Ovary (tissue), 9 donors: ENCODE measurements around the gene RPL21. TPM values are rescaled to one million over a fixed set of nuclear protein-coding genes. Genes with fewer than 3 reads are reported as not detected.

Experiments used
- DNase-seq, 5 donors: peaks; one replicate each; pipeline ENCODE4 v3.0.0-alpha.2; 2019 to 2020
- H3K27ac ChIP-seq, 2 donors: fragments of 200-600 bp; one replicate each; pipeline versions ENCODE4 v1.5.1 to v1.8.0; 2019 to 2022
- H3K27me3 ChIP-seq: fragments of 200-600 bp; one replicate; pipeline ENCODE4 v1.8.0; 2022
- H3K36me3 ChIP-seq: fragments of 200-600 bp; sonication (generic); one replicate; pipeline ENCODE4 v1.5.1; 2019
- H3K4me1 ChIP-seq: one replicate; pipeline ENCODE4 v1.8.1; 2013; ENCODE audit warnings: mild to moderate bottlenecking, moderate library complexity; ENCODE audit not compliant: insufficient read depth
- H3K4me3 ChIP-seq: fragments of 200-600 bp; sonication (generic); one replicate; pipeline ENCODE4 v1.5.1; 2017
- H3K9me3 ChIP-seq, 2 donors: fragments of 200-600 bp in 1 of 2; sonication (generic) in 1 of 2; one replicate each; pipeline versions ENCODE4 v1.5.1 to v1.8.1; 2013 to 2019; ENCODE audit warnings: mild to moderate bottlenecking in 1 of 2, moderate library complexity in 1 of 2
- EP300 ChIP-seq: sonication (generic); formaldehyde crosslinking; IDR thresholded peaks from one replicate; pipeline ENCODE4 v1.6.1; 2017; ENCODE audit warnings: antibody characterized with exemption
- POLR2A ChIP-seq: fragments of 450-650 bp; IDR thresholded peaks from one replicate; pipeline ENCODE4 v1.6.1; 2017; ENCODE audit warnings: antibody characterized with exemption, mild to moderate bottlenecking, moderate library complexity
- WGBS, 3 donors: extraction: QIAGEN DNeasy Blood & Tissue Kit in 1 of 3; methylation state at CpG; one replicate each; pipeline versions ENCODE4 v1.1.5 to v1.1.7; 2013 to 2017; 5-methylcytosine and 5-hydroxymethylcytosine counted together
- intact Hi-C, 4 donors: fragments of 100-400 bp; cut with DNase I; formaldehyde crosslinking; loops; one replicate each; pipeline versions ENCODE4 v1.11.0 to v1.15.1; 2022 to 2023
- polyA plus RNA-seq, 2 donors: library from polyadenylated mRNA; stranded (reverse); fragments of 200-250 nt in 1 of 2; fragments of 350-450 nt in 1 of 2; fragmentation: Illumina TruSeq in 1 of 2; extraction: RNeasy Lipid Tissue Mini Kit (QIAGEN cat#74804) in 1 of 2; gene quantifications; one replicate each; pipeline ENCODE4 v1.2.3, GENCODE V29; 2013 to 2014
- total RNA-seq, 7 donors: library from RNA; depleted of rRNA in 2 of 7; stranded (reverse); fragments of >200 nt in 2 of 7; fragmentation: NEBNext Ultra II Directional in 3 of 7; extraction: Animal tissue kit (Norgen Biotek cat#: 25700) in 3 of 7; gene quantifications; one replicate each; pipeline versions ENCODE4 v1.1.0 to v1.2.4, GENCODE V29; 2016 to 2023
- TF ChIP-seq, protein P1 (sequence below), 3 donors: fragments of 450-650 bp in 2 of 3; fragments of 200-600 bp in 1 of 3; IDR thresholded peaks; one replicate each; pipeline versions ENCODE4 v1.5.1 to v1.8.0; 2016 to 2022; ENCODE audit warnings: antibody characterized with exemption in 3 of 3, mild to moderate bottlenecking in 1 of 3
- donor health status: DM: no; HTN: no; CAD: no; lungs with moderate emphysema.
- donor health status: DM: no; HTN: no; CAD: no.
- donor health status: Bipolar disorder and iron deficiency.
- donor health status: DM: yes; HTN: yes; CAD: no.
- donor health status: DM: no; HTN: no; CAD: no.
- donor health status: DM: yes; HTN: yes; CAD: no.

Gene RPL21
- total and polyA plus RNA-seq, 9 donors, result 1,871 to 4,783 (median 2,244) TPM

DNA sequence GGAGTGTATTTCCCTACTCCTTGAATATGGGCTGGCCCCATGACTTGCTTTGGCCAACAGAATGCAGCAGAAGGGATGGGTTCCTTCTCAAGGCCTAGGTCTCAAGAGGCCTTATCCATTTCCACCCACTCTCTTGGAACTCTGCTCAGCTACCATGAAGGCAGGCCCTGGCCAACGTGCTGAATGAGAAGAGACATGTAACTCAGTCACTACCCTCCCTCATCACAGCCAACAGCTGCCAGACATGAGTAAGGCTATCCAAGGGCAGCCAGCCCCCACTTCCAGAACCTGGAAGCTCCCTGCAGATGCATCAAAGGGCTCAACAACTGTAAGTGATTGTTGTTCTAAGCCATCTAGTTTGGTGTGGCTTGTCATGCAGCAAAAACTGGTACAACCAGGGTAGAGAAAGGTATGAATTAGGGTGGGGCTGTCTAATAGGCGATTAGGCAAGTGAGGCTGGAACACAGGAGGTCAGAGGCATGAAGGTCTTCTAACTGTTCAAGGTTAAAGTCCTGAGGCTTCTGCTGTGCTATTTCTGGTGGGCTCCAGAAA is 17.8 kb downstream of the RPL21 start:
- TF ChIP-seq, protein P1, sequence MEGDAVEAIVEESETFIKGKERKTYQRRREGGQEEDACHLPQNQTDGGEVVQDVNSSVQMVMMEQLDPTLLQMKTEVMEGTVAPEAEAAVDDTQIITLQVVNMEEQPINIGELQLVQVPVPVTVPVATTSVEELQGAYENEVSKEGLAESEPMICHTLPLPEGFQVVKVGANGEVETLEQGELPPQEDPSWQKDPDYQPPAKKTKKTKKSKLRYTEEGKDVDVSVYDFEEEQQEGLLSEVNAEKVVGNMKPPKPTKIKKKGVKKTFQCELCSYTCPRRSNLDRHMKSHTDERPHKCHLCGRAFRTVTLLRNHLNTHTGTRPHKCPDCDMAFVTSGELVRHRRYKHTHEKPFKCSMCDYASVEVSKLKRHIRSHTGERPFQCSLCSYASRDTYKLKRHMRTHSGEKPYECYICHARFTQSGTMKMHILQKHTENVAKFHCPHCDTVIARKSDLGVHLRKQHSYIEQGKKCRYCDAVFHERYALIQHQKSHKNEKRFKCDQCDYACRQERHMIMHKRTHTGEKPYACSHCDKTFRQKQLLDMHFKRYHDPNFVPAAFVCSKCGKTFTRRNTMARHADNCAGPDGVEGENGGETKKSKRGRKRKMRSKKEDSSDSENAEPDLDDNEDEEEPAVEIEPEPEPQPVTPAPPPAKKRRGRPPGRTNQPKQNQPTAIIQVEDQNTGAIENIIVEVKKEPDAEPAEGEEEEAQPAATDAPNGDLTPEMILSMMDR (IDR thresholded peaks at IDR 0.05), result no peak
- TF ChIP-seq POLR2A (no peak), EP300 (no peak)
- Histone ChIP-seq H3K27ac (no peak overlapping the region), H3K27me3 (no peaks in the 10 kb centered on the region), H3K9me3 (no peaks in the 10 kb centered on the region), H3K36me3 (no peaks in the 10 kb centered on the region), H3K4me1 (peaks cover 16% of the 10 kb centered on the region), H3K4me3 (no peak overlapping the region)
- no peak for DNase-seq
- intact Hi-C loops, result loop anchor here in 1 of 4 donors (5.0 kb wide), 1 partner anchor 287 kb away; no protein-coding TSS in a partner anchor
- 40 to 61% (median 50%) methylated on average over 2 of the region's 2 CpGs for WGBS, 3 donors

DNA sequence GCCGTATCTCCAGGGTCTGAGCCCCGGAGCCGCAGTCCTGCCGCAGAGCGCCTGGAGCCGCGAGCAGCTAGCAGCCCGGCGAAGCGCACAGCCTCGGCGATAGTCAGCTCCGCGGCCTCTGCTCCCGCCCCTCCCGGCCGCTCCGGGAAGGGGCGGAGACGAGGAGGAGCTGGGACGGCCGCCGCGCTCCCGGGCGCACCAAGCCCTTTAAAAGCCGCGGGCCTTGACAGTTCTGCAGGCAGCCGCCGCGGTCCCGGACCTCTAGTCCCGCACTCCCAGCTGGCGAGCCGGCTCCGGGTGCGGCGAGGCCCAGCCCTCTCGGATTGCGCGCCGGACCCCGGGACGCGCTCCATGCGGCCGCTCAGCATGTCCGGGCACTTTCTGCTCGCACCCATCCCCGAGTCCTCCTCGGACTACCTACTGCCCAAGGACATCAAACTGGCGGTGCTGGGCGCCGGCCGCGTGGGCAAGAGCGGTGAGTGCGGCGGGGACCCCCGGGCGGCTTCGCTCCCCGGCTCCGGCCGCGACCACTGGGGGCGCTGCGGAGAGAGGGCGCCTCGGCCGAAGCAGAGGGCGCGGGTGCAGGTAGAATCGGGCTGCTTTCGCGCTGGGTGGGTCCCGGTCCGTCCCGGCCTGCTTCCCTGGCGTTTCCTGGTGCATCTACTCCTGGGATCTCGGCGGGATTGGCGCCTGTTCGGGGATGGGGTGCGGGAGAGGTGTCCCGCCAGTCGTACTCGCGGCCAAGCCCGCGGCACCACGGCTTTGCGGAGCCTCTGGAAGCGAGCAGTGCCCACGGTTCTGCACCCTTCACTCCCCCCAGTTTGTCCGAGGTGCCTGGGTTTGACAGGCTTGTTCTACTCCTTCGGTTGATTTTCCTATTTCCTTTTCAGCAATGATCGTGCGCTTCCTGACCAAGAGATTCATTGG is 19.5 kb downstream of the RPL21 start, which contains the start of gene RASL11A:
Gene RASL11A, plus strand, starts transcription at position 237 of the 927 bp plus-strand sequence. Its CDS starts 115 bp downstream, at position 352.
- Histone ChIP-seq H3K27ac (peak within 1 kb of the TSS; percentile 69 to 83), H3K9me3 (no peaks in the 10 kb centered on the region), H3K27me3 (no peaks in the 10 kb centered on the region), H3K4me3 (peak within 1 kb of the TSS; percentile 85), H3K4me1 (peaks cover 14% of the 10 kb centered on the region), H3K36me3 (no peaks in the 10 kb centered on the region)
- WGBS, 3 donors, result 1 to 2% (median 1%) methylated on average over 58 to 99 of the region's 99 CpGs
- intact Hi-C loops, result loop anchor here in 2 of 4 donors (2.0 to 10.0 kb wide), 6 partner anchors 20 to 354 kb away; partner anchors contain the start of genes USP12 (in 2 of the 2), LNX2 (in 1 of the 2), POLR1D (in 1 of the 2) and RPL21 (in 1 of the 2)
- DNase-seq, result peak; percentile 82 to 90 (median 88)
- TF ChIP-seq POLR2A (peak; percentile 74), EP300 (no peak)
- TF ChIP-seq, protein P1 (IDR thresholded peaks at IDR 0.05), result peak; percentile 91 to 98 (median 97)

DNA sequence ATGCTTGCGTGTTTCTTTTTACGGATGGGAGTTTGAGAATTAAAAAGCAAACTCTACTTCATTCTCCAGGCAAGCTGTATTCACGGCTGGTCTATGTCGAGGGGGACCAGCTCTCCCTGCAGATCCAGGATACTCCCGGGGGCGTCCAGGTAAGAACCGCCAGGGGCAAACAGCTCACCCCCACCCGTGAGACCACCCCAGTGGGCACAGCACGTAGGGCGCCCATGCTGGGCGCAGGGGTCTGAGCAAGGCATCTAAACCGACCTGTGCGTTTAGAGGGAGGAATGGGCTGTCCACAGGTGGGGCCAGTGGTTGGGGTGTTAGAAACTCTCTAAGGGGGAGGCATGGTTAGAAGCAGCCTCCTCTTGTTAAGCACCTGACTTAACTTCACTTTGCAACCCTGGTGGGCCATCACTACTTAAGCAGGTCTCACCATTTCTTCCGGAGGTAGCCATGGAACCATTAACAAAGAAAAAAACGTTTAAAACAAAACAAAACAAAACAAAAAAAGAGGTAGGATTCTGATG is 20.3 kb downstream of the RPL21 start:
- WGBS, 3 donors, result 36% methylated on average over 12 to 15 of the region's 15 CpGs
- intact Hi-C loops, result loop anchor here in 2 of 4 donors (2.0 to 10.0 kb wide), 6 partner anchors 21 to 353 kb away; partner anchors contain the start of genes USP12 (in 2 of the 2), LNX2 (in 1 of the 2), POLR1D (in 1 of the 2) and RPL21 (in 1 of the 2)
- Histone ChIP-seq H3K36me3 (no peaks in the 10 kb centered on the region), H3K27ac (peak overlapping the region in 1 of 2 donors; percentile 83), H3K4me3 (peak overlapping the region; percentile 85), H3K4me1 (peaks cover 14% of the 10 kb centered on the region), H3K27me3 (no peaks in the 10 kb centered on the region), H3K9me3 (no peaks in the 10 kb centered on the region)
- TF ChIP-seq EP300 (no peak), POLR2A (no peak)
- TF ChIP-seq, protein P1 (IDR thresholded peaks at IDR 0.05), result no peak
- DNase-seq, result peak in 2 of 5 donors; percentile 35 to 42
